Thoracic aorta (tissue), 2 donors: ENCODE measurements around the gene PDE4D. TPM values are rescaled to one million over a fixed set of nuclear protein-coding genes. Genes with fewer than 3 reads are reported as not detected.

Experiments
- ATAC-seq: fragments of 150-250 bp; one replicate; pipeline ENCODE4 v1.8.0; 2017; ENCODE audit warnings: low read depth; ENCODE audit not compliant: insufficient number of reproducible peaks, low FRiP score
- DNase-seq: peaks from one replicate; pipeline ENCODE4 v3.0.0-alpha.2; 2020; ENCODE audit warnings: low spot score
- H3K27ac ChIP-seq, 2 donors: fragments of 200-600 bp; sonication (generic); 1 replicate in 1 of 2; 2 replicates in 1 of 2; pipeline ENCODE4 v1.5.1; 2016; ENCODE audit warnings: mild to moderate bottlenecking in 2 of 2, moderate library complexity in 2 of 2
- H3K27me3 ChIP-seq: fragments of 200-600 bp; sonication (generic); replicated peaks from 2 replicates; pipeline ENCODE4 v1.6.0; 2016; ENCODE audit warnings: mild to moderate bottlenecking; ENCODE audit not compliant: insufficient read depth
- H3K36me3 ChIP-seq: fragments of 200-600 bp; sonication (generic); one replicate; pipeline ENCODE4 v1.5.1; 2016
- H3K4me1 ChIP-seq, 2 donors: fragments of 200-600 bp; sonication (generic); 1 replicate in 1 of 2; 2 replicates in 1 of 2; pipeline versions ENCODE4 v1.5.1 to v1.6.0; 2016; ENCODE audit warnings: low read depth in 2 of 2, mild to moderate bottlenecking in 1 of 2; ENCODE audit not compliant: control insufficient read depth in 1 of 2
- H3K4me3 ChIP-seq: fragments of 200-600 bp; sonication (generic); 2 replicates; pipeline ENCODE4 v1.5.1; 2016; ENCODE audit warnings: mild to moderate bottlenecking
- H3K9me3 ChIP-seq: fragments of 200-600 bp; sonication (generic); 2 replicates; pipeline ENCODE4 v1.5.1; 2016
- CTCF ChIP-seq: fragments of 200-600 bp; sonication (generic); IDR thresholded peaks from one replicate; pipeline ENCODE4 v1.5.1; 2019; ENCODE audit warnings: antibody characterized with exemption
- total RNA-seq, 2 donors: library from RNA; depleted of rRNA; stranded (reverse); fragments of >200 nt; gene quantifications; one replicate each; pipeline versions ENCODE4 v1.1.0 to v1.2.3, GENCODE V29; 2016

The PDE4D gene
- total RNA-seq, 2 donors from 2014 or later, result 34.0 to 85.8 TPM

- TF ChIP-seq CTCF, result no peak
- Histone ChIP-seq H3K27me3 (no peaks in the 10 kb centered on the region), H3K27ac (no peak overlapping the region), H3K9me3 (no peaks in the 10 kb centered on the region), H3K4me1 (no peaks in the 10 kb centered on the region), H3K4me3 (no peak overlapping the region), H3K36me3 (no peaks in the 10 kb centered on the region)
- ATAC-seq (no peak), DNase-seq (no peak)
Observed at GRCh38 chr5:59684388-59685190, 208.9 kb downstream of the PDE4D start.

- Histone ChIP-seq H3K4me1 (no peaks in the 10 kb centered on the region), H3K9me3 (no peaks in the 10 kb centered on the region), H3K27me3 (no peaks in the 10 kb centered on the region), H3K36me3 (no peaks in the 10 kb centered on the region), H3K4me3 (no peak overlapping the region), H3K27ac (no peak overlapping the region)
- DNase-seq (no peak), ATAC-seq (no peak)
- no peak for TF ChIP-seq CTCF
Observed at GRCh38 chr5:59683311-59683710, 210.2 kb downstream of the PDE4D start.

GRCh38 chr5:59682542-59682941, 211.0 kb downstream of the PDE4D start:
- H3K27me3 ChIP-seq, result no peaks in the 10 kb centered on the region
- DNase-seq (no peak), ATAC-seq (no peak)
- H3K4me1 ChIP-seq, result no peaks in the 10 kb centered on the region
- H3K9me3 ChIP-seq, result no peaks in the 10 kb centered on the region
- H3K27ac ChIP-seq, result no peak overlapping the region
- no peak overlapping the region for H3K4me3 ChIP-seq
- no peaks in the 10 kb centered on the region for H3K36me3 ChIP-seq
- TF ChIP-seq CTCF, result no peak

- Histone ChIP-seq H3K27ac (no peak overlapping the region), H3K36me3 (no peaks in the 10 kb centered on the region), H3K27me3 (no peaks in the 10 kb centered on the region), H3K4me1 (no peaks in the 10 kb centered on the region), H3K9me3 (no peaks in the 10 kb centered on the region), H3K4me3 (no peak overlapping the region)
- ATAC-seq (no peak), DNase-seq (no peak)
- TF ChIP-seq CTCF, result no peak
Observed at GRCh38 chr5:59678943-59679342, 214.6 kb downstream of the PDE4D start.

GRCh38 chr5:59674763-59675162, 218.8 kb downstream of the PDE4D start:
- no peak for ATAC-seq
- no peak for TF ChIP-seq CTCF

More at GRCh38 chr5:59674763-59675162, 218.8 kb downstream of the PDE4D start:
- Histone ChIP-seq H3K36me3 (no peaks in the 10 kb centered on the region), H3K4me1 (no peaks in the 10 kb centered on the region), H3K9me3 (no peaks in the 10 kb centered on the region), H3K27me3 (no peaks in the 10 kb centered on the region), H3K4me3 (no peak overlapping the region), H3K27ac (no peak overlapping the region)
- DNase-seq, result no peak
